Gastrocnemius medialis (tissue), 4 donors: ENCODE results near the gene SRPX. TPM values are rescaled to one million over a fixed set of nuclear protein-coding genes. Genes with fewer than 3 reads are reported as not detected.

Experiments used
- ATAC-seq, 2 donors: fragments of 150-250 bp; one replicate each; pipeline ENCODE4 v1.9.1; 2016
- DNase-seq, 2 donors: peaks; one replicate each; pipeline ENCODE4 v3.0.0-alpha.2; 2019
- H3K27ac ChIP-seq, 4 donors: fragments of 200-600 bp; sonication (generic); 1 replicate in 1 of 4; 2 replicates in 3 of 4; pipeline ENCODE4 v1.5.1; 2016 to 2018; ENCODE audit warnings: mild to moderate bottlenecking in 2 of 4, moderate library complexity in 1 of 4
- H3K27me3 ChIP-seq, 3 donors: fragments of 200-600 bp; sonication (generic) in 2 of 3; 1 replicate in 1 of 3; 2 replicates in 2 of 3; pipeline versions ENCODE4 v1.5.1 to v1.6.0; 2016 to 2019; ENCODE audit warnings: mild to moderate bottlenecking in 1 of 3, moderate library complexity in 1 of 3
- H3K36me3 ChIP-seq, 2 donors: fragments of 200-600 bp; sonication (generic) in 1 of 2; one replicate each; pipeline ENCODE4 v1.5.1; 2017 to 2018
- H3K4me1 ChIP-seq, 2 donors: fragments of 200-600 bp; sonication (generic) in 1 of 2; one replicate each; pipeline ENCODE4 v1.5.1; 2016 to 2017; ENCODE audit warnings: mild to moderate bottlenecking in 2 of 2
- H3K4me3 ChIP-seq, 4 donors: fragments of 200-600 bp; sonication (generic) in 3 of 4; 1 replicate in 1 of 4; 2 replicates in 3 of 4; pipeline ENCODE4 v1.5.1; 2016 to 2019; ENCODE audit warnings: mild to moderate bottlenecking in 2 of 4
- H3K9me3 ChIP-seq, 3 donors: fragments of 200-600 bp; sonication (generic) in 2 of 3; 1 replicate in 1 of 3; 2 replicates in 2 of 3; pipeline ENCODE4 v1.5.1; 2016 to 2019
- CTCF ChIP-seq, 5 experiments: fragments of 450-650 bp in 3 of 5; fragments of 200-600 bp in 2 of 5; sonication (generic) in 2 of 5; IDR thresholded peaks in 4 of 5; conservative IDR thresholded peaks in 1 of 5; 1 replicate in 4 of 5; 2 replicates in 1 of 5; pipeline ENCODE4 v1.5.1; 2016 to 2019; ENCODE audit warnings: antibody characterized with exemption in 5 of 5, mild to moderate bottlenecking in 3 of 5, moderate library complexity in 3 of 5
- POLR2A ChIP-seq, 2 donors: fragments of 450-650 bp; IDR thresholded peaks; one replicate each; pipeline ENCODE4 v1.6.1; 2017; ENCODE audit warnings: antibody characterized with exemption in 2 of 2, mild to moderate bottlenecking in 2 of 2, moderate library complexity in 2 of 2
- in situ Hi-C, 4 donors: fragments of 200-750 bp; cut with MboI; loops; one replicate each; pipeline versions ENCODE4 v1.15.0 to v1.8.0; 2017; ENCODE audit warnings: low sequenced_read_pairs in 4 of 4
- intact Hi-C: fragments of 100-400 bp; cut with DNase I; formaldehyde crosslinking; loops from one replicate; pipeline ENCODE4 v1.15.1; 2023; ENCODE audit warnings: low total_unique reads
- total RNA-seq, 4 donors: library from RNA; depleted of rRNA; stranded (reverse); fragments of >200 nt; gene quantifications; one replicate each; pipeline versions ENCODE4 v1.1.0 to v1.2.3, GENCODE V29; 2016

Gene SRPX
- total RNA-seq, 4 donors from 2014 or later: 8.6 to 48.3 (median 36.6) TPM

GRCh38 chrX:38109042-38109898, 111.4 kb downstream of the SRPX start:
- no peak for ATAC-seq
- Histone ChIP-seq H3K4me1 (no peaks in the 10 kb centered on the region), H3K4me3 (no peak overlapping the region), H3K9me3 (peaks cover 0 to 3% (median 0%) of the 10 kb centered on the region in 3 donors), H3K27ac (no peak overlapping the region), H3K36me3 (no peaks in the 10 kb centered on the region), H3K27me3 (peaks cover 0 to 2% (median 0%) of the 10 kb centered on the region in 3 donors)
- in situ Hi-C loops: no loop called here
- intact Hi-C loops: no loop called here
- TF ChIP-seq CTCF (IDR thresholded peaks at IDR 0.05 in 4 of 5, conservative IDR thresholded peaks at IDR 0.05 in 1 of 5) (no peak), POLR2A (IDR thresholded peaks at IDR 0.05) (no peak)
- DNase-seq: no peak

GRCh38 chrX:38108364-38108763, 112.3 kb downstream of the SRPX start:
- Histone ChIP-seq H3K4me1 (no peaks in the 10 kb centered on the region), H3K36me3 (no peaks in the 10 kb centered on the region), H3K27ac (no peak overlapping the region), H3K27me3 (peaks cover 0 to 2% (median 0%) of the 10 kb centered on the region in 3 donors), H3K4me3 (no peak overlapping the region), H3K9me3 (peaks cover 0 to 3% (median 0%) of the 10 kb centered on the region in 3 donors)
- in situ Hi-C loops (no loop called here), intact Hi-C loops (no loop called here)
- no peak for TF ChIP-seq POLR2A (IDR thresholded peaks at IDR 0.05)
- no peak for TF ChIP-seq CTCF (IDR thresholded peaks at IDR 0.05 in 4 of 5, conservative IDR thresholded peaks at IDR 0.05 in 1 of 5)
- ATAC-seq (no peak), DNase-seq (no peak)

- Histone ChIP-seq H3K27ac (no peak overlapping the region), H3K4me1 (no peaks in the 10 kb centered on the region), H3K4me3 (no peak overlapping the region), H3K9me3 (peaks cover 0 to 3% (median 0%) of the 10 kb centered on the region in 3 donors), H3K36me3 (no peaks in the 10 kb centered on the region), H3K27me3 (peaks cover 0 to 2% (median 0%) of the 10 kb centered on the region in 3 donors)
- intact Hi-C loops (no loop called here), in situ Hi-C loops (no loop called here)
- no peak for ATAC-seq
- TF ChIP-seq POLR2A (IDR thresholded peaks at IDR 0.05) (no peak), CTCF (IDR thresholded peaks at IDR 0.05 in 4 of 5, conservative IDR thresholded peaks at IDR 0.05 in 1 of 5) (no peak)
- no peak for DNase-seq
Observed at GRCh38 chrX:38106991-38107655, 113.5 kb downstream of the SRPX start.

- Histone ChIP-seq H3K27me3 (no peaks in the 10 kb centered on the region), H3K9me3 (peaks cover 0 to 4% (median 0%) of the 10 kb centered on the region in 3 donors), H3K4me1 (no peaks in the 10 kb centered on the region), H3K36me3 (no peaks in the 10 kb centered on the region), H3K27ac (no peak overlapping the region), H3K4me3 (no peak overlapping the region)
- in situ Hi-C loops: no loop called here
- DNase-seq: no peak
- intact Hi-C loops: no loop called here
- ATAC-seq: no peak
- TF ChIP-seq CTCF (IDR thresholded peaks at IDR 0.05 in 4 of 5, conservative IDR thresholded peaks at IDR 0.05 in 1 of 5) (no peak), POLR2A (IDR thresholded peaks at IDR 0.05) (no peak)
Observed at GRCh38 chrX:38105216-38105725, 115.4 kb downstream of the SRPX start.
